GM23338 (cell line): ENCODE results near the gene ATP8B4. TPM values are rescaled to one million over a fixed set of nuclear protein-coding genes. Genes with fewer than 3 reads are reported as not detected.

Source experiments
- ATAC-seq: fragments of 200-7000 bp; cut with Tn5 transposase; 3 replicates; pipeline ENCODE4 v1.9.1; 2020
- DNase-seq: peaks from one replicate; pipeline ENCODE4 v3.0.0-alpha.2; 2015; ENCODE audit warnings: low spot score
- H2AFZ ChIP-seq: fragments of 200-600 bp; sonication (generic); 2 replicates; pipeline ENCODE4 v1.8.0; 2016; ENCODE audit warnings: antibody characterized with exemption, mild to moderate bottlenecking, moderate library complexity
- H3F3A ChIP-seq: fragments of 200-600 bp; sonication (generic); replicated peaks from 2 replicates; pipeline ENCODE4 v1.8.0; 2017; ENCODE audit warnings: antibody characterized with exemption, mixed run types, low read depth
- H3K27ac ChIP-seq: fragments of 200-600 bp; sonication (generic); 2 replicates; pipeline ENCODE4 v1.6.1; 2016; ENCODE audit warnings: low read depth
- H3K27me3 ChIP-seq: fragments of 200-600 bp; sonication (generic); 2 replicates; pipeline ENCODE4 v1.8.0; 2016; ENCODE audit warnings: mild to moderate bottlenecking, mixed run types, moderate library complexity; ENCODE audit not compliant: insufficient read depth
- H3K36me3 ChIP-seq: fragments of 200-600 bp; sonication (generic); 2 replicates; pipeline ENCODE4 v1.8.0; 2016; ENCODE audit warnings: mild to moderate bottlenecking; ENCODE audit not compliant: insufficient read depth
- H3K4me1 ChIP-seq: fragments of 200-600 bp; sonication (generic); 2 replicates; pipeline ENCODE4 v1.8.0; 2016; ENCODE audit warnings: mild to moderate bottlenecking, moderate library complexity; ENCODE audit not compliant: insufficient read depth
- H3K4me2 ChIP-seq: fragments of 200-600 bp; sonication (generic); 2 replicates; pipeline ENCODE4 v1.7.1; 2017; ENCODE audit warnings: mixed run types
- H3K4me3 ChIP-seq: fragments of 200-600 bp; sonication (generic); 2 replicates; pipeline ENCODE4 v1.6.1; 2016; ENCODE audit warnings: mixed run types
- H3K79me2 ChIP-seq: fragments of 200-600 bp; sonication (generic); replicated peaks from 2 replicates; pipeline ENCODE4 v1.8.0; 2017; ENCODE audit warnings: mild to moderate bottlenecking; ENCODE audit not compliant: insufficient read depth
- H3K9me2 ChIP-seq: fragments of 200-600 bp; sonication (generic); 2 replicates; pipeline ENCODE4 v1.8.0; 2017; ENCODE audit not compliant: insufficient read depth
- H4K20me1 ChIP-seq: fragments of 200-600 bp; sonication (generic); replicated peaks from 2 replicates; pipeline ENCODE4 v1.8.0; 2017; ENCODE audit warnings: mild to moderate bottlenecking; ENCODE audit not compliant: insufficient read depth
- H3K27ac Mint-ChIP-seq: 2 replicates; pipeline ENCODE4 v1.8.0; 2020; ENCODE audit warnings: inconsistent platforms, mild to moderate bottlenecking, moderate library complexity, mixed read lengths
- H3K27me3 Mint-ChIP-seq: 3 replicates; pipeline ENCODE4 v1.8.0; 2022; ENCODE audit warnings: low read depth, mild to moderate bottlenecking, moderate library complexity, mixed read lengths, inconsistent platforms; ENCODE audit not compliant: insufficient read depth, poor library complexity
- H3K36me3 Mint-ChIP-seq: 3 replicates; pipeline ENCODE4 v1.8.0; 2021; ENCODE audit warnings: low read depth, mild to moderate bottlenecking, inconsistent platforms, moderate library complexity, mixed read lengths
- H3K4me1 Mint-ChIP-seq: 3 replicates; pipeline ENCODE4 v1.8.0; 2020; ENCODE audit warnings: mild to moderate bottlenecking, inconsistent platforms, mixed read lengths
- H3K4me3 Mint-ChIP-seq: 3 replicates; pipeline ENCODE4 v1.8.0; 2021; ENCODE audit warnings: moderate library complexity, mild to moderate bottlenecking, inconsistent platforms, mixed read lengths
- H3K9me3 Mint-ChIP-seq: 3 replicates; pipeline ENCODE4 v1.8.0; 2020; ENCODE audit warnings: moderate library complexity, mild to moderate bottlenecking, inconsistent platforms, mixed read lengths
- CREB1 ChIP-seq: fragments of 250-450 bp; sonication (Bioruptor Pico); IDR thresholded peaks from 2 replicates; pipeline ENCODE4 v1.5.0; 2020; ENCODE audit warnings: low read depth, mild to moderate bottlenecking, moderate library complexity
- CTCF ChIP-seq, 2 experiments: fragments of 200-600 bp in 1 of 2; sonication (generic) in 1 of 2; conservative IDR thresholded peaks; 2 replicates each; pipeline versions ENCODE4 v1.5.1 to v1.6.1; 2016 to 2017; ENCODE audit warnings: antibody characterized with exemption in 2 of 2, low read depth in 2 of 2, mild to moderate bottlenecking in 2 of 2, moderate library complexity in 1 of 2
- EZH2 ChIP-seq: fragments of 200-600 bp; sonication (generic); IDR thresholded peaks from one replicate; pipeline ENCODE4 v1.8.0; 2017; ENCODE audit warnings: antibody characterized with exemption, mild to moderate bottlenecking, low read depth; ENCODE audit not compliant: unreplicated experiment
- EZH2phosphoT487 ChIP-seq: fragments of 200-600 bp; sonication (generic); IDR thresholded peaks from one replicate; pipeline ENCODE4 v1.8.1; 2018; ENCODE audit warnings: antibody characterized with exemption; ENCODE audit not compliant: unreplicated experiment
- JUNB ChIP-seq: IDR thresholded peaks from one replicate; pipeline ENCODE4 v1.6.1; 2016; ENCODE audit warnings: antibody characterized with exemption; ENCODE audit not compliant: unreplicated experiment
- NANOG ChIP-seq: IDR thresholded peaks from 2 replicates; pipeline ENCODE4 v1.6.1; 2016; ENCODE audit warnings: antibody characterized with exemption, borderline replicate concordance
- POLR2AphosphoS5 ChIP-seq: IDR thresholded peaks from 2 replicates; pipeline ENCODE4 v1.6.1; 2016; ENCODE audit warnings: antibody characterized with exemption, low read depth
- REST ChIP-seq: IDR thresholded peaks from one replicate; pipeline ENCODE4 v1.6.1; 2018; ENCODE audit warnings: antibody characterized with exemption; ENCODE audit not compliant: unreplicated experiment
- STAT1 ChIP-seq: IDR thresholded peaks from one replicate; pipeline ENCODE4 v1.6.1; 2016; ENCODE audit warnings: antibody characterized with exemption; ENCODE audit not compliant: unreplicated experiment
- ZNF114 ChIP-seq: fragments of 250-450 bp; sonication (Bioruptor Pico); IDR thresholded peaks from 2 replicates; pipeline ENCODE4 v1.5.0; 2020; ENCODE audit warnings: mild to moderate bottlenecking, moderate library complexity
- ZNF331 ChIP-seq: fragments of 250-450 bp; sonication (Bioruptor Pico); IDR thresholded peaks from 2 replicates; pipeline ENCODE4 v1.5.0; 2020; ENCODE audit warnings: low read depth, mild to moderate bottlenecking, moderate library complexity
- ZNF462 ChIP-seq: fragments of 250-450 bp; sonication (Bioruptor Pico); IDR thresholded peaks from 2 replicates; pipeline ENCODE4 v1.5.0; 2020; ENCODE audit warnings: mild to moderate bottlenecking, moderate library complexity
- polyA plus RNA-seq: library from polyadenylated mRNA; unstranded; fragments of >200 nt; fragmentation: Nextera tagmentation; extraction: Ambion mirVana; gene quantifications from 2 replicates; pipeline ENCODE4 v1.2.1, GENCODE V29; 2016
- total RNA-seq: library from RNA; depleted of rRNA; stranded (reverse); fragments of >200 nt; shearing (Covaris generic); gene quantifications from 2 replicates; pipeline ENCODE4 v1.2.3, GENCODE V29; 2014
- TF ChIP-seq, protein P1 (sequence below): IDR thresholded peaks from 2 replicates; pipeline ENCODE4 v1.6.1; 2016; ENCODE audit warnings: antibody characterized with exemption

Gene ATP8B4
- total and polyA plus RNA-seq, 2 experiments from 2014 or later = 0.24 TPM; not detected in 1

DNA sequence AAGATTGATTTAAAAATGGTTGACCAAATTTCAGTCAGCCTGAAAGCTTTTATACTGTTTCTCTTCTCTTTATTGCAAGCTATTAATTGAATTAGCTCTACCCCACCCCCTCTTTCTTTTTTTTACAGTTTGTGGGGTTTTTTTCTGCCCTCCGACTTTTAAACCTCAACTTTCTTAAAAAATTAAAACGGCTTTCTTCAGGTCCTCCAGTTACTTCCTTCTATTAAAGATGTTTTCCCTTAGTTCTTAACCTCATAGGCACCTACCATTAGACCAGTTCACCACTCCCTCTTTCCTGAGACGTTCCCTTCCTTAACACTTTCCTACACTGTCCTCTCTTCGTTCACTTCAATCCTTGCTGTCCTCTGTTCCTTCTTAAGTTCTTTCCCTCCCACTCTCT, 52.4 kb downstream of the ATP8B4 start:
- no peak for DNase-seq
- Mint-ChIP-seq H3K9me3 (no peaks in the 10 kb centered on the region), H3K4me1 (peaks cover 3% of the 10 kb centered on the region; the same call in 2 of the 3 replicates), H3K27ac (no peak overlapping the region), H3K36me3 (no peaks in the 10 kb centered on the region), H3K4me3 (no peak overlapping the region), H3K27me3 (no peaks in the 10 kb centered on the region)
- Histone ChIP-seq H4K20me1 (no peaks in the 10 kb centered on the region), H3K27ac (no peak overlapping the region), H3K4me3 (no peak overlapping the region), H3K27me3 (no peaks in the 10 kb centered on the region), H3K36me3 (no peaks in the 10 kb centered on the region), H3K4me1 (no peaks in the 10 kb centered on the region), H3F3A (no peaks in the 10 kb centered on the region), H2AFZ (peak overlapping the region; percentile 78), H3K79me2 (no peaks in the 10 kb centered on the region), H3K4me2 (no peak overlapping the region), H3K9me2 (no peaks in the 10 kb centered on the region)
- ATAC-seq = no peak
- TF ChIP-seq, protein P1, sequence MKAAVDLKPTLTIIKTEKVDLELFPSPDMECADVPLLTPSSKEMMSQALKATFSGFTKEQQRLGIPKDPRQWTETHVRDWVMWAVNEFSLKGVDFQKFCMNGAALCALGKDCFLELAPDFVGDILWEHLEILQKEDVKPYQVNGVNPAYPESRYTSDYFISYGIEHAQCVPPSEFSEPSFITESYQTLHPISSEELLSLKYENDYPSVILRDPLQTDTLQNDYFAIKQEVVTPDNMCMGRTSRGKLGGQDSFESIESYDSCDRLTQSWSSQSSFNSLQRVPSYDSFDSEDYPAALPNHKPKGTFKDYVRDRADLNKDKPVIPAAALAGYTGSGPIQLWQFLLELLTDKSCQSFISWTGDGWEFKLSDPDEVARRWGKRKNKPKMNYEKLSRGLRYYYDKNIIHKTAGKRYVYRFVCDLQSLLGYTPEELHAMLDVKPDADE = no peak
- TF ChIP-seq EZH2phosphoT487 (no peak), REST (no peak), JUNB (no peak), NANOG (no peak), CREB1 (CRISPR knock-in tag) (no peak), STAT1 (no peak), ZNF114 (CRISPR knock-in tag) (no peak), CTCF (conservative IDR thresholded peaks at IDR 0.05; ENCODE audit: low read depth in 2 of 2) (no peak), EZH2 (no peak), POLR2AphosphoS5 (no peak), ZNF462 (CRISPR knock-in tag) (no peak), ZNF331 (CRISPR knock-in tag) (no peak)
